GM21825 (cell line): ENCODE measurements around the gene ZNF747.
"Not testable (repeated sequence)": the region's sequence is repeated elsewhere in the genome, so short reads cannot be mapped to it uniquely, and the experiment has no call there.

Experiments used
- ATAC-seq: cut with Tn5 transposase; IDR thresholded peaks from one replicate; pipeline ENCODE4 v1.9.1; 2021; ENCODE audit warnings: mild to moderate bottlenecking, moderate library complexity; ENCODE audit not compliant: unreplicated experiment

Gene ZNF747

DNA sequence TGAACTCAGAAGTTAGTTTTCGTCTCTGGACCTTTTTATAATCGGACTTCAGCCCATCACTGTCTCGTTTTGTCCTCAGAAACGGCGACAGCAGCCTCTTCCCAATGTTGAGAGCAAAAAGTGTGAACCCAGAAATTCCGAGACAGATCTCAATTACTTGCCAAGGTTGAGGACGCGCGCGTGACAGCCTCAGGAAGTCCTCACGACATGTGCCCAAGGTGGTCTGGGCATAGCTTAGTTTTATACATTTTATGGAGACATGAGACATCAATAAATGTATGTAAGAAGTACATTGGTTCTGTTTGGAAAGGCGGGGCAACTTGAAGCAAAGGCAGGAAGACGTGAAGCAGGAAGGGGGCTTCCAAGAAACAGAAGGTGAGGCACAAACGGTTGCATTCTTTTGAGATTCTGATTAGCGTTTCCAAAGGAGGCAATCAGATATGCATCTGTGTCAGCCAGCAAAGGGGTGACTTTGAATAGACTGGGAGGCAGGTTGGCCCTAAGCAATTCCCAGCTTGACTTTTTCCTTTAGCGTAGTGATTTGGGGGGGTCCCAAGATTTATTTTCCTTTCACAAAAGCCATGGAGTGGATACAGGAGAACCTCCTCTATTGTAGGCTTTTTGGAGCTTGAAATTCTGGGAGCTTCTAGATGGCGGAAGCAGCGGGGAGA lies 583 bp upstream of the ZNF747 start:
- ATAC-seq, result no peak

GRCh38 chr16:30533748-30534367 lies 800 bp downstream of the ZNF747 start:
- ATAC-seq, result peak; percentile 14

DNA sequence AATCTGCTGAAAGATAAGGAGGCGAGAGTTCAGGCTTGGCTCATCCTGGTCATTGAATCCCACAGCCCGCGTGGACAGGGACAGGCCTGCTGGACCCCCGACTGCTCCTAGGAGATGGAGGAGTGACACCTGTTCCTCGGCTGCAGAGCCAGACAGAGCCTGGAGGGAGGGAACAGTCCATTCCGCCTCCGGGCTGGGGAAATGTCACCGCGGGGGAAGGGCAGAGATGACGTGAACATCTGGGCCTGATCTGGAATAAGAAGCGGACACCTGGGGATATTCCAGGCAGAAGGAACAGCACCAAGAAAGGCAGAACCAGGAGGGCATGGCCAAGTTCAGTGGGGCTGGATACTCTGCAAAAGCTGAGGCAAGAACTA lies 1.5 kb downstream of the ZNF747 start:
- no peak for ATAC-seq

DNA sequence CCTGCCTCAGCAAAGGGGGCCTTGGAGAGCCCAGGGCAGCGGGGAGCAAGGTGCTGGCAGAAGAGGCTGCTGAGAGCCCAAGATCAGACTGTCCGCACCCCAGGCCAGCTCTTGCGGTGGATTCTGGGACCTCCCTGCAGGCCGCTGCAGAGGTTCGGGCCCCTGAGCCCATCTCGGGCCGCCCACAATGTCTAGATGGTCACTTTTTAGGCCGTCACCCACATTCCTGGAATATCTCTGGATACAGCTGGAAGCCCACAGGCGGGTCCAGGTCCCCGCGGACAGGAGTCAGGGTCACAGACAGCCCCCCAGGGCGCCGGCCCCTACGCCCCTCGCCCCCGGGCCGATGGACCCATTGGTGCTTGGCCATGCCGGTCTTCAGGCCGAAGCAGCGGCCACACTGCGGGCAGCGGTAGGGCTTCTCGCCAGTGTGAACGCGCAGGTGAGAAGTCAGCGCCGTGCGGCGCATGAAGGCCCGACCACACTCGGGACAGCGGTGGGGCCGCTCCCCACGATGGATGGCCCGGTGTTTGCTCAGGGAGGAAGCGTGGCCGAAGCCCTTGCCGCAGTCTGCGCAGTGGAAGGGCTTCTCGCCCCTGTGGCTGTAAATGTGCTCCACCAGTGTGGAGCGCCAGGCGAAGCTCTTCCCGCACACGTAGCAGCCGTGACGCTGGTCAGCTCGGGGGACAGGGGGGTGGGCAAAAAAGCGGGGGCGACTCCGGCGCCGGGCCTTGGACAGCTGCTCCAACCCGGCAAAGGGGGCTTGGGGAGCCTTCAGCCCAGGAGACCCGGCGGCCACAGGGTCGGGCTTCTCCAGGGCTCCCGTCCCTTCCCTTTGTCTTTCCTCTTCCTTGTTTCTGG lies 2.1 kb downstream of the ZNF747 start:
- no peak for ATAC-seq

- ATAC-seq, result no peak
These were observed 4.3 kb downstream of the ZNF747 start for GRCh38 chr16:30530163-30531037.

DNA sequence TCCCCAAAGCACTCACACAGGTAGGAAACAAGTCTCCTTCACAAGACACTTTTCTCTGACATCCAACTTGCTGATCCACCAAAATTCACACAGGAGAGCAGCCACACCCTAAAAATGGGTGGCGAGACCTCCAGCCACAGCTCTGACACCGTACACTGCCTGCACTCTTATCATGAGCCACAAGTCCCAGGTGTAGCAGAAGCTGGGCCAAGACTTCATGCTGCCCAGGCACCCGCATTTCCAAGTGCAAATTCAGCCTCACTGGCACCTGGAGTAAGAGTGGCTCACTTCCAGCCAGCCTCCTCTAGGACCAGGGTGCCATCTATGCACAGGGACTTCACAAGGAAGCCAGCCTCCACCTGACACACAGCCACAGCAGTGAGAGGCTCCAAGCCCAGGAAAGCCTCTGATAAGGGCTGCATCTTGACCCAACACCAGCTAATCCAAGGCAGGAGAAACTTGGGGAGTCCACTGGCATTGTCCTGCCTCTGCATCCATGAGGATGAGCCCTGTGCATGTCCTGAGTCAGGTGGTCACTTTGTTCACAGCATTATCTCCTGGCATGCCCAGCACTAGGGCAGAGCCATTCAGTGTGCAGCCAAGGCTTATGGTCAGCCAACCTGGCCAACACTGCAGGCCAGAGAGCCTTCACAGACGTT lies 5.7 kb downstream of the ZNF747 start:
- no peak for ATAC-seq

- no peak for ATAC-seq
These were observed 7.0 kb downstream of the ZNF747 start for GRCh38 chr16:30527635-30528178.

GRCh38 chr16:30526823-30527634 lies 7.6 kb downstream of the ZNF747 start:
- ATAC-seq, result peak; percentile 78

DNA sequence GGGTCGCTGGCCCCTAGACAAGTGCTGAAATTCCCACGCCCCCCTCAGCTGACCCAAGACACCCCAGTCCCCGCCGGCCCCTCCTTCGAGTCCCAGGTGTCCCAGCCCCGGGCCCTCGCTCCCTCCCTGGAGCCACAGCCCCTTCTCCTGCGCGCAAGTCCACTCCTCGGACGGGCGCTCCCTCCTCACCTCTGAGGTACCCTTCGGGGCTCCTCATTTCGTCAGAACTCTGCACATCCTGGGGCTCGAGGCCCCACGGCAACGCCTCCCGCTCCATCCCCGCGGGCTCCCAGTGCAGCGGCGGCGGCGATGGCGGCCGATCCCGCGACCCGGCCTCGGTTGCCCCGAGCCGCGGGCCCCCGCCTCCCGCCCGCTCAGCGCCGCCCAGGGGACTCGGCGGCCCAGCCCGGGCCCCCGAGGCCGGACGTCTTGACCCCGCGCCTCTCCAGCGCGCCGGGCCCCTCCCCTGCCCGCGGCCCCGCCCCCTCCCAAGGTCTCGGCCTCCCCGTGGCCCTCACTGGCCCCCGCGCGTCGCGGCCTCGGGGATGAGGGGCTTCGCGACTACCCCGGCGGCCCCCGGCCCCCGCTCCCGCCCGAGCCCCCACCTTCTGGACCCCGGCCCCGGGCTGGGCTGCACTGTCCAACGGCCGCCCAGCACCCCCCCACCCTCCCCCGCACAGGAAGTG lies 8.4 kb downstream of the ZNF747 start, which contains the start of gene ZNF768:
Gene ZNF768, minus strand, starts transcription at position 430 of the 686 bp plus-strand sequence. Its CDS starts 153 bp downstream, at position 277.
- peak; percentile 19 for ATAC-seq

- ATAC-seq, result no peak
These were observed 8.9 kb downstream of the ZNF747 start for GRCh38 chr16:30525844-30526136.

DNA sequence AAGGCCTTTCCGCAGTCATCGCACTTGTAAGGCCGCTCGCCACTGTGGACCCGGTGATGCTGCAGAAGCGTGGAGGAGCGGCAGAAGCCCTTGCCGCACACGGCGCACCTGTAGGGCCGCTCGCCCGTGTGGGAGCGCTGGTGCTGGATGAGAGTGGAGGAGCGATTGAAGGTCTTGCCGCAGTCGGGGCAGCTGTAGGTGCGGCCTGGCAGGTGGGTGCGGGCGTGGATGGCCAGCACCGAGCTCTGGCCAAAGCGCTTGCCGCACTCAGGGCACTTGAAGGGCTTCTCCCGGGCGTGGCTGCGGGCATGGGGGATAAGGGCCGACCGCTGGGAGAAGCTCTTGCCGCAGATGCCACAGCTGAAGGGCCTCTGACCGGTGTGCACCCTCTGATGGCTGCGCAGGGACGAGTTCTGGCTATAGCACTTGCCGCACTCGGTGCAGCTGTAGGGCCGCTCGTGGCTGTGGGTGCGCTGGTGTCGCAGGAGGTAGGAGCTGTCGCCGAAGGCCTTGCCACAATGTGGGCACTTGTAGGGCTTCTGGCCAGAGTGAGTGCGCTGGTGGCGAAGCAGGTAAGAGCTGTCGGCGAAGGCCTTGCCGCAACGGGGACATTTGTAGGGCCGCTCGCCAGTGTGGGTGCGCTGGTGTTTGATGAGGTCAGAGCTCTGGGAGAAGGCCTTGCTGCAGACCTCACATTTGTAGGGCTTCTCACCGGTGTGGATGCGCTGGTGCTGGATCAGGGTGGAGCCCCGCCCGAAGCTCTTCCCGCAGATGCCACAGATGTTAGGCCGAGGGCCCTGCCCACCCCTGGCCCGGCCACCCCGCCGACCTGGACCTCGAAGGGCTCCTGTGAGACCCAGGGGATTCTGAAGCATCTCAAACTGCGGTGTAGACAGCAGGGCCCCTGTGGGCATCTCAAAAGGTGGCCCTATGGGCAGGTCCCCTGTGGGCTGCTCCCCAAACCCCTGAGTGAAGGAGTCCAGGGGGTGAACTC lies 9.8 kb downstream of the ZNF747 start:
- ATAC-seq, result no peak

GRCh38 chr16:30523768-30524574 lies 10.7 kb downstream of the ZNF747 start:
- no peak for ATAC-seq

DNA sequence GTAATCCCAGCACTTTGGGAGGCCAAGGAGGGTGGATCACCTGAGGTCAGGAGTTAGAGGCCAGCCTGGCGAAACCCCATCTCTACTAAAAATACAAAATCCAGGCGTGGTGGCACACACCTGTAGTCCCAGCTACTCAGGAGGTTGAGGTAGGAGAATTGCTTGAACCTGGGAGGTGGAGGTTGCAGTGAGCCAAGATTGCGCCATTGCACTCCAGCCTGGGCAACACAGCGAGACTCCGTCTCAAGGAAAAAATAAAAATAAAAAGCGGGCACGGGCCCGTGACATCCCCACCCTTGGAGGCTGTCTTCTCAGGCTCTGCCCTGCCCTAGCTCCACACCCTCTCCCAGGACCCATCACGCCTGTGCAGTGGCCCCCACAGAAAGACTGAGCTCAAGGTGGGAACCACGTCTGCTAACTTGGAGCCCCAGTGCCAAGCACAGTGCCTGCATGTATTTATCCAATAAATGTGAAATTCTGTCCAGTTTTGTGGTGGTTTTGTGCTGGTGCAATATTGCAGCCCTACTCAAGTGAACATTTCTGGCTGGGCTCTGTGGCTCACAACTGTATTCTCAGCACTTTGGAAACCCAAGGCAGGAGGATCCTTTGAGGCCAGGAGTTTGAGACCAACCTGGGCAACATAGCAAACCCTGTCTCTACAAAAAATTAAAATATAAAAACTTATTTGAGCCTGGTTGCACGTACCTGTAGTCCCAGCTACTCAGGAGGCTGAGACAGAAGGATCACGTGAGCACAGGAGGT lies 11.8 kb downstream of the ZNF747 start:
- not testable (repeated sequence) for ATAC-seq

GRCh38 chr16:30521873-30522641 lies 12.6 kb downstream of the ZNF747 start:
- ATAC-seq, result no peak

DNA sequence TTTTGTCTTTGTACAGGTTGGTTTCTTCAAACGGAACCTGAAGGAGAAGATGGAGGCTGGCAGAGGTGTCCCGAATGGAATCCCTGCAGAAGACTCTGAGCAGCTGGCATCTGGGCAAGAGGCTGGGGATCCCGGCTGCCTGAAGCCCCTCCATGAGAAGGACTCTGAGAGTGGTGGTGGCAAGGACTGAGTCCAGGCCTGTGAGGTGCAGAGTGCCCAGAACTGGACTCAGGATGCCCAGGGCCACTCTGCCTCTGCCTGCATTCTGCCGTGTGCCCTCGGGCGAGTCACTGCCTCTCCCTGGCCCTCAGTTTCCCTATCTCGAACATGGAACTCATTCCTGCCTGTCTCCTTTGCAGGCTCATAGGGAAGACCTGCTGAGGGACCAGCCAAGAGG lies 13.2 kb downstream of the ZNF747 start:
- no peak for ATAC-seq
